Right atrium auricular region (tissue), 2 donors: ENCODE data around the gene VCX. TPM values are rescaled to one million over a fixed set of nuclear protein-coding genes. Genes with fewer than 3 reads are reported as not detected.

Experiments
- total RNA-seq, 2 donors: library from RNA; depleted of rRNA; stranded (reverse); fragments of >200 nt; gene quantifications; one replicate each; pipeline ENCODE4 v1.1.0, GENCODE V29; 2016

VCX gene
- total RNA-seq, 2 donors from 2014 or later = not detected

Other genes with a start within 250 kb of the VCX start
- 10 to 100 TPM; 34.0 to 52.6 TPM for gene PNPLA4, start 84.2 kb downstream of the VCX start, total RNA-seq